ENCODE measurements around the gene BEND3. TPM values are rescaled to one million over a fixed set of nuclear protein-coding genes. Genes with fewer than 3 reads are reported as not detected.

The BEND3 gene
- total and polyA plus RNA-seq, 10 of the 15 experiments (the other 5 are each of a cell fraction or from before 2014, with no cell fraction given), result 1.1 to 9.0 (median 3.6) TPM

- ChIA-PET RAD21 (ENCODE audit: unreplicated experiment) (no interaction called here), CTCF (interaction anchor here (1.0 kb wide), 1 partner anchor 13 kb away, joined by 6 read pairs; no protein-coding TSS in a partner anchor), SMC1A (ENCODE audit: uncharacterized antibody, unreplicated experiment) (no interaction called here), POLR2A (no interaction called here)
- TF ChIP-seq RUNX3 (IDR thresholded peaks at IDR 0.05; ENCODE audit: low read length), result peak; percentile 11; the same call in 1 of the 2 replicates
- no peak for TF ChIP-seq E2F8 (IDR thresholded peaks at IDR 0.05; ENCODE audit: low read depth, partially characterized antibody)
- TF ChIP-seq HDGF (IDR thresholded peaks at IDR 0.05), result no peak
- no peak for TF ChIP-seq PBX3 (IDR thresholded peaks at IDR 0.05; ENCODE audit: insufficient replicate concordance, low read depth, low read length)
- no peaks in the 10 kb centered on the region for H3K27me3 ChIP-seq (replicated peaks in 1 of 2; ENCODE audit: control insufficient read depth in 2 of 2, insufficient read depth in 2 of 2, low read length in 1 of 2)
- H3K4me3 ChIP-seq, result no peak overlapping the region
- no peak overlapping the region for H3K9ac ChIP-seq (ENCODE audit: control insufficient read depth, insufficient read depth, low read length)
- DNase-seq (ENCODE audit: low read depth, low spot score) (no peak), ATAC-seq (peak; percentile 47), FAIRE-seq (no peak)
- H4K20me1 ChIP-seq (ENCODE audit: control insufficient read depth, insufficient read depth), result no peaks in the 10 kb centered on the region
- no peak overlapping the region for H2AFZ ChIP-seq (ENCODE audit: control insufficient read depth, low read depth, low read length)
- H3K4me2 ChIP-seq (ENCODE audit: control insufficient read depth, insufficient read depth), result 0 out of 2 replicates have a peak overlapping the region, but pooled peaks have one; percentile 38
- in situ Hi-C loops (cut with MboI) (no loop called here), intact Hi-C loops (cut with micrococcal nuclease; ENCODE audit: unreplicated experiment) (no loop called here)
- no peaks in the 10 kb centered on the region for H3K9me3 ChIP-seq (replicated peaks; ENCODE audit: control insufficient read depth, insufficient read depth, low read length)
- BruUV-seq (replicated peaks), result no TSS peak
- H3K4me1 ChIP-seq (ENCODE audit: control insufficient read depth, insufficient read depth, low read length), result peaks cover 10% of the 10 kb centered on the region
- peaks cover 0 to 2% of the 10 kb centered on the region in 2 experiments; a peak in 1 of 4 replicates for H3K36me3 ChIP-seq (ENCODE audit: control insufficient read depth in 2 of 2, insufficient read depth in 2 of 2, low read length in 1 of 2)
- no peaks in the 10 kb centered on the region for H3K79me2 ChIP-seq (ENCODE audit: control insufficient read depth, insufficient read depth, low read length)
- H3K27ac ChIP-seq (ENCODE audit: control insufficient read depth, insufficient read depth), result no peak overlapping the region
Observed at GRCh38 chr6:107101211-107101610, 14.1 kb downstream of the BEND3 start.

All from GM12878 (cell line).